Upper lobe of left lung (tissue), 6 donors: Measurements from ENCODE around the gene TMEM59. TPM values are rescaled to one million over a fixed set of nuclear protein-coding genes. Genes with fewer than 3 reads are reported as not detected.
A peak's percentile ranks its signal among the peaks of the same experiment; 100 is the strongest.

Experiments used
- ATAC-seq, 2 donors: fragments of 200-7000 bp; cut with Tn5 transposase; one replicate each; pipeline ENCODE4 v1.9.1; 2022; ENCODE audit warnings: mild to moderate bottlenecking in 2 of 2, moderate library complexity in 2 of 2; ENCODE audit not compliant: low FRiP score in 2 of 2
- DNase-seq, 2 donors: peaks; one replicate each; pipeline ENCODE4 v3.0.0-alpha.2; 2019 to 2020
- H3K27ac ChIP-seq, 4 donors: fragments of 200-600 bp; sonication (generic); one replicate each; pipeline ENCODE4 v1.5.1; 2016 to 2019
- H3K27me3 ChIP-seq, 4 donors: fragments of 200-600 bp; sonication (generic); one replicate each; pipeline ENCODE4 v1.5.1; 2017 to 2019
- H3K36me3 ChIP-seq, 4 donors: fragments of 200-600 bp; sonication (generic); one replicate each; pipeline ENCODE4 v1.5.1; 2016 to 2019
- H3K4me1 ChIP-seq, 4 donors: fragments of 200-600 bp; sonication (generic); one replicate each; pipeline ENCODE4 v1.5.1; 2018 to 2019
- H3K4me3 ChIP-seq, 4 donors: fragments of 200-600 bp; sonication (generic); one replicate each; pipeline ENCODE4 v1.5.1; 2017 to 2019; ENCODE audit warnings: mild to moderate bottlenecking in 2 of 4, moderate library complexity in 1 of 4
- H3K9me3 ChIP-seq, 4 donors: fragments of 200-600 bp; sonication (generic); one replicate each; pipeline ENCODE4 v1.5.1; 2018 to 2019
- CTCF ChIP-seq, 6 experiments: fragments of 450-650 bp in 4 of 6; fragments of 200-600 bp in 2 of 6; sonication (generic) in 2 of 6; IDR thresholded peaks; one replicate each; pipeline ENCODE4 v1.5.1; 2016 to 2019; ENCODE audit warnings: antibody characterized with exemption in 6 of 6
- EP300 ChIP-seq, 4 donors: sonication (generic); formaldehyde crosslinking; IDR thresholded peaks; one replicate each; pipeline ENCODE4 v1.5.1; 2017; ENCODE audit warnings: antibody characterized with exemption in 4 of 4, control low read depth in 2 of 4
- POLR2A ChIP-seq, 4 donors: fragments of 450-650 bp; IDR thresholded peaks; one replicate each; pipeline ENCODE4 v1.5.1; 2016 to 2017; ENCODE audit warnings: antibody characterized with exemption in 4 of 4, mild to moderate bottlenecking in 2 of 4
- POLR2AphosphoS5 ChIP-seq, 2 donors: sonication (generic); formaldehyde crosslinking; IDR thresholded peaks; one replicate each; pipeline ENCODE4 v1.5.1; 2017; ENCODE audit warnings: antibody characterized with exemption in 2 of 2
- WGBS, 2 donors: methylation state at CpG; one replicate each; pipeline ENCODE4 v1.1.5; 2017 to 2018; 5-methylcytosine and 5-hydroxymethylcytosine counted together
- total RNA-seq, 6 donors: library from RNA; depleted of rRNA in 4 of 6; stranded (reverse); fragments of >200 nt in 4 of 6; gene quantifications; one replicate each; pipeline versions ENCODE4 v1.1.0 to v1.2.1, GENCODE V29; 2016 to 2021
- donor health status: DM: no; HTN: no; CAD: no; lungs with moderate emphysema.
- donor health status: DM: no; HTN: yes; CAD: no; lungs with severe emphysema.

Gene TMEM59
- total RNA-seq, 6 donors from 2014 or later, result 66.0 to 432 (median 263) TPM

- no peaks in the 10 kb centered on the region for H3K27me3 ChIP-seq
- H3K36me3 ChIP-seq, result no peaks in the 10 kb centered on the region
- H3K4me3 ChIP-seq, result no peak overlapping the region
- H3K4me1 ChIP-seq, result no peaks in the 10 kb centered on the region
- ATAC-seq, result no peak
- 43 to 45% methylated on average over 1 to 2 of the region's 4 CpGs for WGBS, 2 donors
- H3K27ac ChIP-seq, result no peak overlapping the region
- no peak for DNase-seq
- TF ChIP-seq CTCF (IDR thresholded peaks at IDR 0.05) (peak in 2 of 6 experiments; percentile 15 to 17), EP300 (IDR thresholded peaks at IDR 0.05) (no peak), POLR2AphosphoS5 (IDR thresholded peaks at IDR 0.05) (no peak), POLR2A (IDR thresholded peaks at IDR 0.05) (no peak)
- H3K9me3 ChIP-seq, result no peaks in the 10 kb centered on the region
Observed at GRCh38 chr1:53992085-53992874, 60.7 kb downstream of the TMEM59 start.

- peaks cover 0 to 2% (median 0%) of the 10 kb centered on the region in 4 donors for H3K4me1 ChIP-seq
- no peak for DNase-seq
- TF ChIP-seq EP300 (IDR thresholded peaks at IDR 0.05) (no peak), POLR2AphosphoS5 (IDR thresholded peaks at IDR 0.05) (no peak), POLR2A (IDR thresholded peaks at IDR 0.05) (no peak), CTCF (IDR thresholded peaks at IDR 0.05) (no peak)
- no peaks in the 10 kb centered on the region for H3K27me3 ChIP-seq
- no peak overlapping the region for H3K27ac ChIP-seq
- 89 to 93% methylated on average over 2 of the region's 2 CpGs for WGBS, 2 donors
- H3K4me3 ChIP-seq, result no peak overlapping the region
- H3K9me3 ChIP-seq, result no peaks in the 10 kb centered on the region
- ATAC-seq, result no peak
- H3K36me3 ChIP-seq, result no peaks in the 10 kb centered on the region
Observed at GRCh38 chr1:53987880-53988279, 65.1 kb downstream of the TMEM59 start.

- ATAC-seq (no peak), DNase-seq (no peak)
- 91 to 92% methylated on average over 3 of the region's 3 CpGs for WGBS, 2 donors
- Histone ChIP-seq H3K9me3 (no peaks in the 10 kb centered on the region), H3K27me3 (no peaks in the 10 kb centered on the region), H3K4me1 (peaks cover 0 to 14% (median 6%) of the 10 kb centered on the region in 4 donors), H3K4me3 (no peak overlapping the region), H3K27ac (no peak overlapping the region), H3K36me3 (no peaks in the 10 kb centered on the region)
- no peak for TF ChIP-seq POLR2A (IDR thresholded peaks at IDR 0.05)
- TF ChIP-seq POLR2AphosphoS5 (IDR thresholded peaks at IDR 0.05), result no peak
- no peak for TF ChIP-seq EP300 (IDR thresholded peaks at IDR 0.05)
- TF ChIP-seq CTCF (IDR thresholded peaks at IDR 0.05), result no peak
Observed at GRCh38 chr1:53986458-53986857, 66.5 kb downstream of the TMEM59 start.

GRCh38 chr1:53984726-53985125, 68.3 kb downstream of the TMEM59 start:
- H3K27ac ChIP-seq, result no peak overlapping the region
- no peak for TF ChIP-seq EP300 (IDR thresholded peaks at IDR 0.05)
- TF ChIP-seq POLR2AphosphoS5 (IDR thresholded peaks at IDR 0.05), result no peak
- no peak for TF ChIP-seq CTCF (IDR thresholded peaks at IDR 0.05)
- no peak for TF ChIP-seq POLR2A (IDR thresholded peaks at IDR 0.05)
- H3K4me3 ChIP-seq, result no peak overlapping the region
- peaks cover 0 to 14% (median 6%) of the 10 kb centered on the region in 4 donors for H3K4me1 ChIP-seq
- ATAC-seq, result no peak
- no peaks in the 10 kb centered on the region for H3K27me3 ChIP-seq
- H3K9me3 ChIP-seq, result no peaks in the 10 kb centered on the region
- DNase-seq, result no peak
- no peaks in the 10 kb centered on the region for H3K36me3 ChIP-seq

GRCh38 chr1:53982763-53983104, 70.3 kb downstream of the TMEM59 start:
- Histone ChIP-seq H3K36me3 (no peaks in the 10 kb centered on the region), H3K27me3 (no peaks in the 10 kb centered on the region), H3K27ac (peak overlapping the region in 1 of 4 donors; percentile 38), H3K9me3 (no peaks in the 10 kb centered on the region), H3K4me1 (peaks cover 0 to 14% (median 6%) of the 10 kb centered on the region in 4 donors), H3K4me3 (peak overlapping the region in 3 of 4 donors; percentile 28 to 44 (median 44))
- DNase-seq (no peak), ATAC-seq (no peak)
- no peak for TF ChIP-seq EP300 (IDR thresholded peaks at IDR 0.05)
- no peak for TF ChIP-seq CTCF (IDR thresholded peaks at IDR 0.05)
- no peak for TF ChIP-seq POLR2A (IDR thresholded peaks at IDR 0.05)
- TF ChIP-seq POLR2AphosphoS5 (IDR thresholded peaks at IDR 0.05), result no peak
- 49 to 57% methylated on average over 4 of the region's 4 CpGs for WGBS, 2 donors
